CD8-positive, alpha-beta memory T cell (primary cell): ENCODE results near the gene ACHE. TPM values are rescaled to one million over a fixed set of nuclear protein-coding genes. Genes with fewer than 3 reads are reported as not detected.

Experiments
- CTCF ChIA-PET: fragments of 350-600 bp; sonication (Branson Sonifier 250); formaldehyde crosslinking; loops from one replicate; lab custom pipeline; 2021; ENCODE audit warnings: antibody characterized with exemption; lab: Charles Lee
- POLR2A ChIA-PET: fragments of 350-600 bp; sonication (Branson Sonifier 250); formaldehyde crosslinking; loops from one replicate; lab custom pipeline; 2021; ENCODE audit warnings: antibody characterized with exemption; lab: Charles Lee
- DNase-seq, 5 donors: peaks; one replicate each; pipeline versions ENCODE4 v3.0.0 to v3.0.0-alpha.2; 2020 to 2022; ENCODE audit warnings: mixed read lengths in 1 of 5
- H3K27ac ChIP-seq: one replicate; pipeline ENCODE4 v1.7.0; 2013; ENCODE audit warnings: low read depth, mild to moderate bottlenecking, low read length, moderate library complexity
- H3K27me3 ChIP-seq: 2 replicates; pipeline ENCODE4 v1.7.0; 2013; ENCODE audit warnings: low read length, mild to moderate bottlenecking; ENCODE audit not compliant: insufficient read depth, poor library complexity, severe bottlenecking
- H3K36me3 ChIP-seq: 2 replicates; pipeline ENCODE4 v1.7.0; 2013; ENCODE audit warnings: mild to moderate bottlenecking, low read length, moderate library complexity; ENCODE audit not compliant: insufficient read depth
- H3K4me1 ChIP-seq: 2 replicates; pipeline ENCODE4 v1.7.0; 2013; ENCODE audit warnings: mild to moderate bottlenecking, low read length, moderate library complexity; ENCODE audit not compliant: insufficient read depth
- H3K4me3 ChIP-seq: 2 replicates; pipeline ENCODE4 v1.7.0; 2013; ENCODE audit warnings: mild to moderate bottlenecking, low read length
- H3K9me3 ChIP-seq: 2 replicates; pipeline ENCODE4 v1.7.0; 2013; ENCODE audit warnings: mild to moderate bottlenecking, low read length
- H3K27ac Mint-ChIP-seq, 8 donors: one replicate each; pipeline ENCODE4 v1.8.0; 2020 to 2021; ENCODE audit warnings: mixed read lengths in 8 of 8, mild to moderate bottlenecking in 6 of 8, inconsistent platforms in 3 of 8, moderate library complexity in 3 of 8
- H3K27me3 Mint-ChIP-seq, 2 donors: one replicate each; pipeline ENCODE4 v1.8.0; 2020 to 2021; ENCODE audit warnings: mixed read lengths in 2 of 2, mild to moderate bottlenecking in 1 of 2, moderate library complexity in 1 of 2
- H3K36me3 Mint-ChIP-seq, 3 donors: one replicate each; pipeline ENCODE4 v1.8.0; 2020 to 2021; ENCODE audit warnings: mixed read lengths in 3 of 3, inconsistent platforms in 1 of 3, mild to moderate bottlenecking in 1 of 3
- H3K4me1 Mint-ChIP-seq, 3 donors: one replicate each; pipeline ENCODE4 v1.8.0; 2020 to 2021; ENCODE audit warnings: mixed read lengths in 3 of 3, inconsistent platforms in 1 of 3, mild to moderate bottlenecking in 1 of 3
- H3K4me3 Mint-ChIP-seq, 7 donors: one replicate each; pipeline ENCODE4 v1.8.0; 2020 to 2021; ENCODE audit warnings: mixed read lengths in 7 of 7, mild to moderate bottlenecking in 6 of 7, moderate library complexity in 4 of 7, inconsistent platforms in 2 of 7
- H3K9me3 Mint-ChIP-seq, 5 donors: one replicate each; pipeline ENCODE4 v1.8.0; 2020 to 2022; ENCODE audit warnings: mixed read lengths in 5 of 5, mild to moderate bottlenecking in 3 of 5, moderate library complexity in 2 of 5, inconsistent platforms in 1 of 5
- polyA plus RNA-seq: library from polyadenylated mRNA; unstranded; fragments of 300-500 nt; fragmentation: Illumina TruSeq; gene quantifications from one replicate; pipeline ENCODE4 v1.2.3, GENCODE V29; 2021
- total RNA-seq, 2 experiments: library from RNA; stranded (reverse); gene quantifications; one replicate each; pipeline ENCODE4 v1.2.3, GENCODE V29; 2021

The ACHE gene
- total and polyA plus RNA-seq, 3 experiments from 2014 or later, result 0.20 to 0.30 TPM; not detected in 1

DNA sequence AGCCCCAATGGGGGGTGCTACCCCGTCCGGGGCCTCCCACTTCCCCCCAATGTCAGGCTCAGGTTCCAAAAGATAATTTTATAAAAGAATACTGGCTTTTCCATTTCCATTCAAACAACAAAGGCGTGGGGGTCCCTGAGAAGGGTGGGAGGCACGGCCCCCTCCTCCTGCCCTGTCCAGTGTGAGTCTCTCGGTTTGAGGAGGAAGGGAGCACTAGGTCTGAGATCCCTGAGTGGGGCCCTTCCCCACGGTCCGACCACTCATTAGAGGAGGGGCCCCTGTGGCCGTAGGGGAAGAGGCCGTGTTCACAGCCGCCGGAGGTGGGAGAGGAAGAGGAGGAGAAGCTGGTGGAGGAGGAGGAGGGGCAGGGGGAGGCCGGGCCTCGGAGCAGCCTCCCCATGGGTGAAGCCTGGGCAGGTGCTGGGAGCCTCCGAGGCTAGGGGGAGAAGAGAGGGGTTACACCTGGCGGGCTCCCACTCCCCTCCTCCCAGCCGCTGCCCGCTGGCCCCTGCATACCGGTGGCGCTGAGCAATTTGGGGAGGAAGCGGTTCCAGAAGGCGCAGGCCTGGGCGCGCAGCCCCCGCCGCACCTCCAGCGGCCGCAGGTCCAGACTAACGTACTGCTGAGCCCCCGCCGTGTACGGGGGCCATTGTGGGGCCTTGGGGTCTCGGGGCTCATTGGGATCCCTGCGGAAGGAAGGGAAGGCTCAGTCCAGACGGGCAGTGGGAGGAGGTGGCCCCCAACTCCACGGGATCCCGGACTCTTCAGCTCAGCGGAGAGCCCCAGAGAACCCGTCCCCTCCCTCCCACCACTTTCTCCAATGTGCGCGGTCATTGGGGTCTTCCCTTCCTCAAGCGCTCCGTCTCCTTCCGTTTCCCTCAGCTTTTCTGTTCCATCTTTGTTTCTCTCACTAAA is 4.8 kb downstream of the ACHE start:
- DNase-seq, result peak in 1 of 5 donors; percentile 49
- peaks cover 6% of the 10 kb centered on the region for H3K27me3 ChIP-seq
- H3K4me3 Mint-ChIP-seq, result peak overlapping the region; percentile 86 to 96 (median 89)
- peaks cover 56% of the 10 kb centered on the region for H3K4me1 ChIP-seq
- ChIA-PET POLR2A (interaction anchor here (0.8 to 5.1 kb wide), 3 partner anchors 14 to 39 kb away, joined by 3 to 102 read pairs (median 3); partner anchors contain the start of gene SRRT), CTCF (interaction anchor here (1.1 to 6.3 kb wide), 2 partner anchors 10 to 14 kb away, joined by 3 to 48 read pairs; partner anchors contain the start of gene SRRT)
- no peaks in the 10 kb centered on the region for H3K9me3 ChIP-seq
- peak overlapping the region; percentile 74 for H3K4me3 ChIP-seq
- H3K27me3 Mint-ChIP-seq, result peaks cover 17 to 27% of the 10 kb centered on the region in 2 donors
- peak overlapping the region in 2 of 8 donors; percentile 57 to 79 for H3K27ac Mint-ChIP-seq
- peaks cover 9 to 29% (median 13%) of the 10 kb centered on the region in 3 donors for H3K36me3 Mint-ChIP-seq
- H3K36me3 ChIP-seq, result peaks cover 15% of the 10 kb centered on the region
- H3K9me3 Mint-ChIP-seq, result no peaks in the 10 kb centered on the region
- H3K4me1 Mint-ChIP-seq, result peaks cover 30 to 49% (median 47%) of the 10 kb centered on the region in 3 donors
- peak overlapping the region; percentile 43 for H3K27ac ChIP-seq

DNA sequence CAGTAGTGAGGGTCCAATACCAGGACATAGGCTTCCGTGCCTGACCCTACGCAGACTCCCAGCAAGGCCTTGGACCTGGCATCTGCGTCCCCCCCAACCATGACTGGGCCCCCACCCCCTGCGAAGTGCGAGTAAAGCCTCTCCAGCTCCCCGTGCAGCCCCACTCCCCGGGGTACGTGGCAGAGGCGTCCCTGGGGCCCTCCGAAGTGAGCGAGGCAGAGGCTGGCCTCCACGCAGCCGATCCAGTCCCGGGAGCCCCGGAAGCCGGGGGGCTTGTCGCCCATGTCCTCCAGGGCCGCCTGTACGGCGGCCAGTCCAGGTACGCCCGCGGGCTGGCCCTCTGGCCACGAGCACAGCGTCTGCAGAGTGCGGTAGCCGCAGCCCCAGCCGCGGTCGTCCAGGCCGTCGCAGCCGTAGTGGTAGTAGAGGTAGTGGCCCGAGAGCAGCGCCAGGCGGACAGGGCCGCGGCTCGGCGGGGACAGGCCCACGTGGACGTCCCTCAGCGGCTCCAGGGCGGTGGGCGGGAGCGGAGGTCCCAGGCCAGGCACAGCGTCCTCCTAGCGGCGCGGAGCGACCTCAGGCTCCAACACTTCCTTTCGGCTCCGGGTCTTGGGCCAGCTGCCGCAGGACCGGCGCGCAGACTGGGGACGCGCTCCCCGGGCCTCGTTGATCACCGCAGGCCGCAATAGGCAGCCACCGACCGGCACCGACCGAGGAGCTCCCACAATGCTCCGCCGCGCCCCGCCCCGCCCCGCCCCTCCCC is 6.5 kb downstream of the ACHE start, which contains the start of gene UFSP1:
TSS of gene UFSP1 (minus strand) at position 728 of the 763 bp plus-strand sequence. CDS start at position 284, 444 bp downstream.
- Histone ChIP-seq H3K36me3 (peaks cover 32% of the 10 kb centered on the region), H3K4me1 (peaks cover 48% of the 10 kb centered on the region), H3K27me3 (no peaks in the 10 kb centered on the region), H3K27ac (peak within 1 kb of the TSS; percentile 81), H3K4me3 (peak within 1 kb of the TSS; percentile 74), H3K9me3 (no peaks in the 10 kb centered on the region)
- Mint-ChIP-seq H3K27me3 (peaks cover 15 to 24% of the 10 kb centered on the region in 2 donors), H3K4me3 (peak within 1 kb of the TSS; percentile 87 to 96 (median 89)), H3K36me3 (peaks cover 19 to 46% (median 21%) of the 10 kb centered on the region in 3 donors), H3K4me1 (peaks cover 42 to 63% (median 62%) of the 10 kb centered on the region in 3 donors), H3K9me3 (no peaks in the 10 kb centered on the region), H3K27ac (peak within 1 kb of the TSS; percentile 91 to 98 (median 96))
- ChIA-PET POLR2A (interaction anchor here (0.5 to 5.1 kb wide), 7 partner anchors 13 to 329 kb away, joined by 3 to 102 read pairs (median 8); partner anchors contain the start of genes SLC12A9, SRRT, TRIM56 and ZNHIT1), CTCF (interaction anchor here (0.7 to 6.3 kb wide), 11 partner anchors 9 to 329 kb away, joined by 3 to 48 read pairs (median 4); partner anchors contain the start of genes PLOD3, SLC12A9, SRRT and ZNHIT1)
- peak in 1 of 5 donors; percentile 53 for DNase-seq

DNA sequence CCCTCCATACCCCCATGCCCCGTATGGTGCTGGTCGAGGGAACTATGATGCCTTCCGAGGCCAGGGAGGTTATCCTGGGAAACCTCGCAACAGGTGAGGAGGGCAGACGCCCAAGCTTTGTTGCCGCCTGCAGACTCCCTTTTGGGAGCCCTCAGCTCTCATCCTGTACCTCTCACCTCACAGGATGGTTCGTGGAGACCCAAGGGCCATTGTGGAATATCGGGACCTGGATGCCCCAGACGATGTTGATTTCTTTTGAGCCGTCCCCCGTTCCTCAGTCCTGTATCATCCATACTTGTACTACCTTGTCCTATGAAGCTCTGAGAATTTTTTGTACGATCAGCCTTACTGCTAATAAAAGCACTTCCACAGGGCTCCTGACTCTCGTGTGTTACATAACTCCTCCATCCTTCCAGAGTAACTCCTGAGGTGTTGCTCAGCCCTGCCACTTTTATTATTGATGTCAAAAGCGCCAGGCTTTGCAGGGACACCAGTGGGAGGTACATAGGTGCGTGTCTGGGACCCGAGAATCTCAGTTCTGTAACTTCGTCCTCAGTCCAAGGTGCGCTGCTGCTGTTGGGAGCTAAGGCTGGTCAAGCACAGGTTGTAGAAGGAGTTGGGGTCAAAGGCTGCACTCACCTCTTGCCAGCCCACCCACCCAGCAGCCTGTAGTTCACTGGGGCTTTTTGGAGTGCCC is 7.2 kb downstream of the ACHE start:
- H3K27me3 Mint-ChIP-seq, result peaks cover 14 to 18% of the 10 kb centered on the region in 2 donors
- H3K27ac Mint-ChIP-seq, result peak overlapping the region; percentile 91 to 98 (median 96)
- Histone ChIP-seq H3K4me3 (peak overlapping the region; percentile 74), H3K4me1 (peaks cover 48% of the 10 kb centered on the region), H3K27me3 (no peaks in the 10 kb centered on the region), H3K27ac (peak overlapping the region; percentile 81), H3K9me3 (no peaks in the 10 kb centered on the region), H3K36me3 (peaks cover 39% of the 10 kb centered on the region)
- DNase-seq, result peak in 1 of 5 donors; percentile 40
- peaks cover 42 to 70% (median 62%) of the 10 kb centered on the region in 3 donors for H3K4me1 Mint-ChIP-seq
- peaks cover 19 to 53% (median 21%) of the 10 kb centered on the region in 3 donors for H3K36me3 Mint-ChIP-seq
- CTCF ChIA-PET, result interaction anchor here (1.6 to 6.3 kb wide), 2 partner anchors 12 to 255 kb away, joined by 6 to 48 read pairs; partner anchors contain the start of gene SRRT
- H3K4me3 Mint-ChIP-seq, result peak overlapping the region; percentile 87 to 96 (median 89)
- POLR2A ChIA-PET, result interaction anchor here (0.5 to 5.1 kb wide), 5 partner anchors 12 to 163 kb away, joined by 4 to 102 read pairs (median 9); partner anchors contain the start of genes SLC12A9 and SRRT
- H3K9me3 Mint-ChIP-seq, result no peaks in the 10 kb centered on the region

- peaks cover 13 to 14% of the 10 kb centered on the region in 2 donors for H3K27me3 Mint-ChIP-seq
- peak overlapping the region; percentile 91 to 98 (median 96) for H3K27ac Mint-ChIP-seq
- peaks cover 21 to 60% (median 23%) of the 10 kb centered on the region in 3 donors for H3K36me3 Mint-ChIP-seq
- H3K27me3 ChIP-seq, result no peaks in the 10 kb centered on the region
- ChIA-PET CTCF (interaction anchor here (1.0 to 6.3 kb wide), 6 partner anchors 11 to 256 kb away, joined by 3 to 48 read pairs (median 6); partner anchors contain the start of genes SLC12A9 and SRRT), POLR2A (interaction anchor here (0.5 to 5.1 kb wide), 4 partner anchors 11 to 1494 kb away, joined by 3 to 102 read pairs (median 8); partner anchors contain the start of genes SLC12A9 and SRRT)
- H3K4me1 ChIP-seq, result peaks cover 48% of the 10 kb centered on the region
- H3K9me3 ChIP-seq, result no peaks in the 10 kb centered on the region
- DNase-seq, result peak; percentile 49 to 76 (median 59)
- peak overlapping the region; percentile 81 for H3K27ac ChIP-seq
- peaks cover 46% of the 10 kb centered on the region for H3K36me3 ChIP-seq
- no peaks in the 10 kb centered on the region for H3K9me3 Mint-ChIP-seq
- peak overlapping the region; percentile 87 to 96 (median 89) for H3K4me3 Mint-ChIP-seq
- H3K4me1 Mint-ChIP-seq, result peaks cover 43 to 70% (median 67%) of the 10 kb centered on the region in 3 donors
- peak overlapping the region; percentile 74 for H3K4me3 ChIP-seq
Measured at GRCh38 chr7:100887516-100888290, 8.0 kb downstream of the ACHE start.

DNA sequence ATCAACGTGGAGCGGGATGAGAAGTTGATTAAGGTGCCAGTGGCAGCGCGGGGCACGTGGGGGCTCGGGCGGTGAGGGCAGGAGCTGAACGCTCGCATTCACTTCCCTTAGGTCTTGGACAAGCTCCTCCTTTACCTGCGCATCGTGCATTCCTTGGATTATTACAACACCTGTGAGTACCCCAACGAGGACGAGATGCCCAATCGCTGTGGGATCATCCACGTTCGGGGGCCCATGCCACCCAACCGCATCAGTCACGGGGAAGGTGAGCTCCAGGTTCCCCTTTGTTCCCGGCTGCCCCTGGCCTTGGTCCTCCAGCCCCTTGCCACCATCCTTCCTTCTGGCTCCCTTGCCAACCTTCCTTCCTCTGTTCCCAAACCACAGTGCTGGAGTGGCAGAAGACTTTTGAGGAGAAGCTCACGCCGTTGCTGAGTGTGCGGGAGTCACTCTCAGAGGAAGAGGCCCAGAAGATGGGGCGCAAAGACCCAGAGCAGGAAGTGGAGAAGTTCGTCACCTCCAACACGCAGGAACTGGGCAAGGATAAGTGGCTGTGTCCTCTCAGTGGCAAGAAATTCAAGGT is 8.7 kb downstream of the ACHE start:
- ChIA-PET CTCF (interaction anchor here (1.0 to 6.3 kb wide), 5 partner anchors 11 to 182 kb away, joined by 3 to 48 read pairs (median 6); partner anchors contain the start of genes SLC12A9 and SRRT), POLR2A (interaction anchor here (0.6 to 5.1 kb wide), 4 partner anchors 10 to 1494 kb away, joined by 3 to 102 read pairs (median 8); partner anchors contain the start of genes SLC12A9 and SRRT)
- Mint-ChIP-seq H3K9me3 (no peaks in the 10 kb centered on the region), H3K4me1 (peaks cover 43 to 70% (median 66%) of the 10 kb centered on the region in 3 donors), H3K36me3 (peaks cover 21 to 66% (median 23%) of the 10 kb centered on the region in 3 donors), H3K27ac (peak overlapping the region; percentile 91 to 98 (median 96)), H3K27me3 (peaks cover 6 to 7% of the 10 kb centered on the region in 2 donors), H3K4me3 (peak overlapping the region; percentile 84 to 96 (median 89))
- Histone ChIP-seq H3K27me3 (no peaks in the 10 kb centered on the region), H3K4me1 (peaks cover 48% of the 10 kb centered on the region), H3K27ac (peak overlapping the region; percentile 81), H3K36me3 (peaks cover 50% of the 10 kb centered on the region), H3K9me3 (no peaks in the 10 kb centered on the region), H3K4me3 (peak overlapping the region; percentile 74)
- no peak for DNase-seq
